Peyer's patch (tissue), 4 donors: ENCODE measurements around the gene NUP50.

Experiments used
- POLR2A ChIP-seq, 2 donors: fragments of 450-650 bp; IDR thresholded peaks; one replicate each; pipeline ENCODE4 v1.5.1; 2017; ENCODE audit warnings: antibody characterized with exemption in 2 of 2, mild to moderate bottlenecking in 2 of 2, moderate library complexity in 2 of 2
- TF ChIP-seq, protein P1 (sequence below), 6 experiments: fragments of 450-650 bp in 4 of 6; fragments of 200-600 bp in 2 of 6; sonication (generic) in 1 of 6; IDR thresholded peaks; one replicate each; pipeline ENCODE4 v1.5.1; 2017 to 2019; ENCODE audit warnings: antibody characterized with exemption in 6 of 6, mild to moderate bottlenecking in 3 of 6, moderate library complexity in 1 of 6

DNA sequence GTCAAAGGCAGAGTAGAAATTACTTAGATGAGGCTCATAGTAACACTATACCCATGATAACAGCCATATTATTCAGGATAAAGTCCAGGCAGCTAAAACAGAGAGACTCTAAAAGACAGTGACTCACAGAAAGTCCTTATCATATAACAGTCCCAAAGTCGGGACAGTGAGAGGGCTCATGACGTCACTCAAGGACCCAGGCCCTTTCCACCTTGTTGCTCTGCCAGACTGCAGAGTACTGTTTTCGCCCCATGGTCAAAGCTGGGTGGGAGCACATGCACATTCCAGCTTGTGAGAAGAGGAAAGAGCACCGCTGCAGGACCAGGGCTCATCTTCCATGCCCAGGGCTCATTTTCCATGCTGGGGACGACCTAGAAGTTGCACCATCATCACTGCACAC is 29.4 kb upstream of the NUP50 start:
- TF ChIP-seq POLR2A (IDR thresholded peaks at IDR 0.05) = no peak
- TF ChIP-seq, protein P1, sequence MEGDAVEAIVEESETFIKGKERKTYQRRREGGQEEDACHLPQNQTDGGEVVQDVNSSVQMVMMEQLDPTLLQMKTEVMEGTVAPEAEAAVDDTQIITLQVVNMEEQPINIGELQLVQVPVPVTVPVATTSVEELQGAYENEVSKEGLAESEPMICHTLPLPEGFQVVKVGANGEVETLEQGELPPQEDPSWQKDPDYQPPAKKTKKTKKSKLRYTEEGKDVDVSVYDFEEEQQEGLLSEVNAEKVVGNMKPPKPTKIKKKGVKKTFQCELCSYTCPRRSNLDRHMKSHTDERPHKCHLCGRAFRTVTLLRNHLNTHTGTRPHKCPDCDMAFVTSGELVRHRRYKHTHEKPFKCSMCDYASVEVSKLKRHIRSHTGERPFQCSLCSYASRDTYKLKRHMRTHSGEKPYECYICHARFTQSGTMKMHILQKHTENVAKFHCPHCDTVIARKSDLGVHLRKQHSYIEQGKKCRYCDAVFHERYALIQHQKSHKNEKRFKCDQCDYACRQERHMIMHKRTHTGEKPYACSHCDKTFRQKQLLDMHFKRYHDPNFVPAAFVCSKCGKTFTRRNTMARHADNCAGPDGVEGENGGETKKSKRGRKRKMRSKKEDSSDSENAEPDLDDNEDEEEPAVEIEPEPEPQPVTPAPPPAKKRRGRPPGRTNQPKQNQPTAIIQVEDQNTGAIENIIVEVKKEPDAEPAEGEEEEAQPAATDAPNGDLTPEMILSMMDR (IDR thresholded peaks at IDR 0.05) = no peak
